IMR-90 (cell line): ENCODE measurements around the gene GGA2.

Experiments used
- CTCF ChIP-seq: conservative IDR thresholded peaks from 2 replicates; pipeline ENCODE4 v1.5.1; 2012; ENCODE audit warnings: mild to moderate bottlenecking, low read depth, low read length, improper control_type of control experiment
- MXI1 ChIP-seq: IDR thresholded peaks from 2 replicates; pipeline ENCODE4 v1.6.1; 2012; ENCODE audit warnings: low read depth, mild to moderate bottlenecking, low read length, moderate library complexity, borderline replicate concordance
- POLR2A ChIP-seq: IDR thresholded peaks from 2 replicates; pipeline ENCODE4 v1.6.1; 2012; ENCODE audit warnings: mild to moderate bottlenecking, low read depth, low read length
- RFX5 ChIP-seq: IDR thresholded peaks from 2 replicates; pipeline ENCODE4 v1.8.0; 2012; ENCODE audit warnings: low read depth, mild to moderate bottlenecking, low read length, moderate library complexity

DNA sequence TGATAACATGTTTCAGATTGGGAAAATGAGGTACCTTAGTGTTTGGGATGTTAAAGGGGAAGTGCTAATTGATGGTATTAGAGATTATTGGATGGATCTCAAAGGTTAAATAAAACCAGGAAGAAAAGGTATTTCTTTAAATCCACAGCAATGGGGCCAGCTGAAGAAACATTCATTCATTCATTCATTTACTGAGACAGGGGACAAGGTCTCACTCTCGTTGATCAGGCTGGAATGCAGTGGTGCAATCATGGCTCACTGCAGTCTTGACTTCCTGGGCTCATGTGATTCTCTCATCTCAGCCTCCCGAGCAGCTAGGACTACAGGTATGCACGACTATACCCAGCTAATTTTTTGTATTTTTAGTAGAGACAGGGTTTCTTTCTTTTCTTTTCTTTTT is 27.1 kb upstream of the GGA2 start:
- TF ChIP-seq CTCF (no peak), POLR2A (no peak), MXI1 (no peak), RFX5 (no peak)
